ENCODE measurements around the gene SARDH. TPM values are rescaled to one million over a fixed set of nuclear protein-coding genes. Genes with fewer than 3 reads are reported as not detected.

Gene SARDH
- total RNA-seq, 6 experiments from 2014 or later, result 67.3 to 183 (median 101) TPM

DNA sequence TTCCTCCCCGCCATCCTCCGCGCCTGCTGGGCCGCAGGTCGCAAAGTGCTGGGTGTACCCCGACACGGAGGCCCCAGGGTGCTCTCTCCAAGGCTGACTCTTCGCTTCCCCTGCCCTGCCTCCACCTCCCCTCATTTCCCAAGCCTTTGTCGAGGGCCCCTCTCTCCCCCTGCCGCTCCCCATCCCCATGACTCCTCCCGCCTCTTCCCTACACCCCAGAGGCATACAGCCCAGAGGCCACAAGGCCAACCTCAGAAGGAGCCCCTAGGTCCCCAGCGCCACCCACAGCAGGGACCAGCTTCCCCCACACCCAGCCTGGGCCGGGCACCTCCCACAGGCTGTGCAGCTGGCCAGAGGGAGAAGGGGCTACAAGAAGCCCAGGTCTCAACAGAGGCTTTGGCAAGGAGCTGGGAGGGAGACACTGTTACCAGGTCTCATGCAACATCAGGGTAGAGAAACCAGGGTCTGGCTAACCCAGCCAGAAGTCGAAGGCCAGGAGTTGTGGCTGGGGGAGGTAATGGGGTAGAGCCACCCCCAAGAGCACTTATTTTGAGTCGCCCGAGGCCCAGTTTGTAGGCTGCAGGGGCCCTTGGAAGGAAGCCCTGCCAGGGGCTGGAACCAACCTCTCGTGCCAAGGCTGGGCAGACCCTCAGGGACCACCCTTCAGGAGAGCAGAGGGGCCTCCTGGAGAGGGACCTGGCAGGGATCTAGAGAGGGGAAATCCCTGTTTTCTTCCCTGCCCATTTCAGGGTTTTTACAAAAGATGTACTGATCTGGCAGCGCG lies 24.5 kb upstream of the SARDH start:
- ATAC-seq (no peak), DNase-seq (peak in 2 of 3 donors; percentile 11 to 43)
- 95% methylated on average over 12 of the region's 19 CpGs for WGBS (ENCODE audit: insufficient coverage, low coverage, low lambda C conversion rate, missing lambda C conversion rate)
- Histone ChIP-seq H3K9me3 (no peaks in the 10 kb centered on the region), H3K36me3 (peaks cover 0 to 9% (median 6%) of the 10 kb centered on the region in 4 donors), H3K4me1 (peaks cover 0 to 14% (median 0%) of the 10 kb centered on the region in 4 donors), H3K27ac (no peak overlapping the region), H3K27me3 (no peaks in the 10 kb centered on the region), H3K4me3 (no peak overlapping the region)
- no peak for TF ChIP-seq POLR2A (IDR thresholded peaks at IDR 0.05)
- TF ChIP-seq, protein P1, sequence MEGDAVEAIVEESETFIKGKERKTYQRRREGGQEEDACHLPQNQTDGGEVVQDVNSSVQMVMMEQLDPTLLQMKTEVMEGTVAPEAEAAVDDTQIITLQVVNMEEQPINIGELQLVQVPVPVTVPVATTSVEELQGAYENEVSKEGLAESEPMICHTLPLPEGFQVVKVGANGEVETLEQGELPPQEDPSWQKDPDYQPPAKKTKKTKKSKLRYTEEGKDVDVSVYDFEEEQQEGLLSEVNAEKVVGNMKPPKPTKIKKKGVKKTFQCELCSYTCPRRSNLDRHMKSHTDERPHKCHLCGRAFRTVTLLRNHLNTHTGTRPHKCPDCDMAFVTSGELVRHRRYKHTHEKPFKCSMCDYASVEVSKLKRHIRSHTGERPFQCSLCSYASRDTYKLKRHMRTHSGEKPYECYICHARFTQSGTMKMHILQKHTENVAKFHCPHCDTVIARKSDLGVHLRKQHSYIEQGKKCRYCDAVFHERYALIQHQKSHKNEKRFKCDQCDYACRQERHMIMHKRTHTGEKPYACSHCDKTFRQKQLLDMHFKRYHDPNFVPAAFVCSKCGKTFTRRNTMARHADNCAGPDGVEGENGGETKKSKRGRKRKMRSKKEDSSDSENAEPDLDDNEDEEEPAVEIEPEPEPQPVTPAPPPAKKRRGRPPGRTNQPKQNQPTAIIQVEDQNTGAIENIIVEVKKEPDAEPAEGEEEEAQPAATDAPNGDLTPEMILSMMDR (IDR thresholded peaks at IDR 0.05), result no peak
- intact Hi-C loops (cut with DNase I), result no loop called here

DNA sequence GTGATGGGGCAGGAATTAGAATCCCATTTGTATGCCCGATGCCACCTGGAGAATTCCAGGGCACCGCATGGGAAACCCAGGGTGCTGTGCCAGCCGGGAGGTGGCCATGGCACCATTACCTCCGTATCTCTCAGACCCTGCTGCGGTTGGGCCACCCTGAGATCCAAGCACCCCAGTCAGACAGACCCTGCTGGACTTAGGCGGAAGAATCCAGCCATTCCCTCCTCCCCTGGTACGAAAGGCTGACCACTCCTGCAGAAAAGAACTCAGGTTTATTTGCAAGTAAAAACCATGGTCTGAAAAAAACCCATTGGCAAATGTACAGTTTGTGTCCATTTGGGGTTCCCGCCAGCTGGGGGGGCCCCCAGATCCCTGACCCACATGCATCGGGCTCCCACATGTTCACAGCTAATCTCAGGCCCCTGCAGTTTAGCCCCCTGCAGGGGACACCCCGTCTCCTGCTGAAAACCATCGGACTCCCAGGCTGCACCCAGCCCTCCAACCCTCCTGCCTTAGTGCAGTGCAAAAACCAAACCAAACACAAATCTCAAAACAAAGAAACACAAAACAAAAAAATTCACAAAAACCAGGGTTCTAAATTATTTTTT lies 23.6 kb upstream of the SARDH start:
- TF ChIP-seq, protein P1 (IDR thresholded peaks at IDR 0.05), result no peak
- TF ChIP-seq POLR2A (IDR thresholded peaks at IDR 0.05), result no peak
- Histone ChIP-seq H3K36me3 (peaks cover 0 to 9% (median 6%) of the 10 kb centered on the region in 4 donors), H3K27me3 (no peaks in the 10 kb centered on the region), H3K9me3 (no peaks in the 10 kb centered on the region), H3K4me3 (no peak overlapping the region), H3K4me1 (peaks cover 0 to 16% (median 0%) of the 10 kb centered on the region in 4 donors), H3K27ac (no peak overlapping the region)
- WGBS (ENCODE audit: insufficient coverage, low coverage, low lambda C conversion rate, missing lambda C conversion rate), result 100% methylated on average over 1 of the region's 11 CpGs
- ATAC-seq (no peak), DNase-seq (peak in 1 of 3 donors; percentile 40)
- intact Hi-C loops (cut with DNase I), result no loop called here

DNA sequence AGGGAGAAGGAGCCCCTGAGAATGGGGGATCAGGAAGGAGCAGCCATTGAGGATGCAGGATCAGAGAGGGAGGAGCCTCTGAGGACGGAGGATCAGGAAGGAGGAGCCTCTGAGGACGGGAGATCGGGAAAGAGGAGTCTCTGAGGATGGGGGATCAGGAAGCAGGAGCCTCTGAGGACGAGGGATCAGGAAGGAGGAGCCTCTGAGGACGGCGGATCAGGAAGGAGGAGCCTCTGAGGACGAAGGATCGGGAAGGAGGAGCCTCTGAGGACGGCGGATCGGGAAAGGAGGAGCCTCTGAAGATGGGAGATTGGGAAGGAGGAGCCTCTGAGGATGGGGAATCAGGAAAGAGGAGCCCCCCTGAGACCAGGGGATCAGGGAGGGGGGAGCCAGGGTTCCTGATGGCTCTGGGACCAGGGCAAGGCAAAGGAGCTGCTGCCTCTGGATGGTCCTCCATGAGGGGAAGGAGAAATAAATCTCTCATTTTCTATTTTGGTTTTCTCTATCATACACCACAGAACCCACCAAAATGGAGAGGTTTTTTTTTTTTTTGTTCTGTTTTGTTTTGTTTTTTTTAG lies 22.6 kb upstream of the SARDH start:
- TF ChIP-seq POLR2A (IDR thresholded peaks at IDR 0.05), result no peak
- TF ChIP-seq, protein P1 (IDR thresholded peaks at IDR 0.05), result no peak
- Histone ChIP-seq H3K27me3 (no peaks in the 10 kb centered on the region), H3K4me1 (peaks cover 0 to 16% (median 0%) of the 10 kb centered on the region in 4 donors), H3K36me3 (peaks cover 0 to 9% (median 6%) of the 10 kb centered on the region in 4 donors), H3K9me3 (no peaks in the 10 kb centered on the region), H3K4me3 (no peak overlapping the region), H3K27ac (no peak overlapping the region)
- no peak for ATAC-seq
- WGBS (ENCODE audit: insufficient coverage, low coverage, low lambda C conversion rate, missing lambda C conversion rate), result 90% methylated on average over 2 of the region's 11 CpGs
- no peak for DNase-seq
- intact Hi-C loops (cut with DNase I), result no loop called here

DNA sequence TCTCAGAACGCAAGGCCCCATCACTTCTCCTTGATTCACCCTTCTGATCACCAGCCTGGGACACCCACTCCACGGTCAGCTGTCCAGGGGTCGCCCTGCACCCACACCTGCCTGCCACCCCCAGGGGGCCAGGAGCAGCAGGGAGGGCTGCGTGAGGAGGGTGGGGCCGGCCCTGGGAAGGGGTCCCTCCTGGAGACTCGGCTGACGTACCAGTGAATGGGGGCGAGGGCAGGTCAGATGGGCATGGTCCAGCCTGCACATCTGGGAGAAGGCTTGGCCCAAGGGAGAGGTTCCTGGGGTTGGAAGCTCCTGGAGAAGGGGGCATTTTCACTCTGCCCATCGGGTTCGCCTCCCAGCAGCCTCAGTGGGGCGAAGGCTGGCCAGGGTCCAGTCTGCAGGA lies 21.8 kb upstream of the SARDH start:
- peaks cover 0 to 16% (median 0%) of the 10 kb centered on the region in 4 donors for H3K4me1 ChIP-seq
- TF ChIP-seq POLR2A (IDR thresholded peaks at IDR 0.05), result no peak
- TF ChIP-seq, protein P1 (IDR thresholded peaks at IDR 0.05), result no peak
- no peaks in the 10 kb centered on the region for H3K9me3 ChIP-seq
- H3K27ac ChIP-seq, result no peak overlapping the region
- ATAC-seq (peak in 1 of 4 donors; percentile 5), DNase-seq (peak in 2 of 3 donors; percentile 19 to 44)
- intact Hi-C loops (cut with DNase I), result no loop called here
- no peaks in the 10 kb centered on the region for H3K27me3 ChIP-seq
- no peak overlapping the region for H3K4me3 ChIP-seq
- no CpG with 5 or more reads among the region's 11 CpGs for WGBS (ENCODE audit: insufficient coverage, low coverage, low lambda C conversion rate, missing lambda C conversion rate)
- peaks cover 0 to 9% (median 6%) of the 10 kb centered on the region in 4 donors for H3K36me3 ChIP-seq

Data from right lobe of liver (tissue), 6 donors.